ENCODE measurements around the gene BCAS3. TPM values are rescaled to one million over a fixed set of nuclear protein-coding genes. Genes with fewer than 3 reads are reported as not detected.

The BCAS3 gene
- total RNA-seq, 2 experiments from 2014 or later = 20.1 to 31.8 TPM

- POLR2A ChIA-PET = no interaction called here
- H3K4me3 Mint-ChIP-seq = no peak overlapping the region
- Histone ChIP-seq H3K27ac (ENCODE audit: low read depth in 1 of 2, low read length in 2 of 2) (no peak overlapping the region), H3K4me3 (ENCODE audit: low read length) (no peak overlapping the region), H3K27me3 (ENCODE audit: control insufficient read depth in 1 of 2, insufficient read depth in 2 of 2, low read length in 2 of 2) (no peaks in the 10 kb centered on the region), H3K4me1 (ENCODE audit: insufficient read depth, low read length) (no peaks in the 10 kb centered on the region), H3K9me3 (ENCODE audit: control insufficient read depth in 1 of 2, insufficient read depth in 1 of 2, low read length in 2 of 2) (no peaks in the 10 kb centered on the region), H3K36me3 (ENCODE audit: insufficient read depth, low read length) (no peaks in the 10 kb centered on the region)
- H3K36me3 Mint-ChIP-seq (ENCODE audit: low read depth) = no peaks in the 10 kb centered on the region
- CTCF ChIA-PET = no interaction called here
- no peak for DNase-seq
- H3K27ac Mint-ChIP-seq = no peak overlapping the region
- no peaks in the 10 kb centered on the region for H3K9me3 Mint-ChIP-seq
- intact Hi-C loops (cut with DNase I, micrococcal nuclease) = no loop called here
- H3K4me1 Mint-ChIP-seq (ENCODE audit: low read depth) = no peaks in the 10 kb centered on the region
- no peak for TF ChIP-seq CTCF (IDR thresholded peaks at IDR 0.05)
- ATAC-seq (ENCODE audit: poor library complexity) = no peak
- no peaks in the 10 kb centered on the region for H3K27me3 Mint-ChIP-seq
These were observed 636.9 kb downstream of the BCAS3 start for GRCh38 chr17:61314368-61315078.

- DNase-seq (no peak), ATAC-seq (ENCODE audit: poor library complexity) (no peak)
- Histone ChIP-seq H3K9me3 (ENCODE audit: control insufficient read depth in 1 of 2, insufficient read depth in 1 of 2, low read length in 2 of 2) (no peaks in the 10 kb centered on the region), H3K4me1 (ENCODE audit: insufficient read depth, low read length) (no peaks in the 10 kb centered on the region), H3K4me3 (ENCODE audit: low read length) (no peak overlapping the region), H3K27me3 (ENCODE audit: control insufficient read depth in 1 of 2, insufficient read depth in 2 of 2, low read length in 2 of 2) (no peaks in the 10 kb centered on the region), H3K36me3 (ENCODE audit: insufficient read depth, low read length) (no peaks in the 10 kb centered on the region), H3K27ac (ENCODE audit: low read depth in 1 of 2, low read length in 2 of 2) (no peak overlapping the region)
- ChIA-PET POLR2A (no interaction called here), CTCF (no interaction called here)
- H3K27ac Mint-ChIP-seq = no peak overlapping the region
- no peaks in the 10 kb centered on the region for H3K36me3 Mint-ChIP-seq (ENCODE audit: low read depth)
- intact Hi-C loops (cut with DNase I, micrococcal nuclease) = no loop called here
- no peak overlapping the region for H3K4me3 Mint-ChIP-seq
- no peaks in the 10 kb centered on the region for H3K9me3 Mint-ChIP-seq
- H3K27me3 Mint-ChIP-seq = no peaks in the 10 kb centered on the region
- H3K4me1 Mint-ChIP-seq (ENCODE audit: low read depth) = no peaks in the 10 kb centered on the region
- TF ChIP-seq CTCF (IDR thresholded peaks at IDR 0.05) = no peak
These were observed 639.0 kb downstream of the BCAS3 start for GRCh38 chr17:61316633-61317032.

GRCh38 chr17:61317779-61318178 is 640.1 kb downstream of the BCAS3 start:
- DNase-seq (no peak), ATAC-seq (ENCODE audit: poor library complexity) (no peak)
- Histone ChIP-seq H3K4me1 (ENCODE audit: insufficient read depth, low read length) (no peaks in the 10 kb centered on the region), H3K27me3 (ENCODE audit: control insufficient read depth in 1 of 2, insufficient read depth in 2 of 2, low read length in 2 of 2) (no peaks in the 10 kb centered on the region), H3K27ac (ENCODE audit: low read depth in 1 of 2, low read length in 2 of 2) (no peak overlapping the region), H3K9me3 (ENCODE audit: control insufficient read depth in 1 of 2, insufficient read depth in 1 of 2, low read length in 2 of 2) (no peaks in the 10 kb centered on the region), H3K36me3 (ENCODE audit: insufficient read depth, low read length) (no peaks in the 10 kb centered on the region), H3K4me3 (ENCODE audit: low read length) (no peak overlapping the region)
- intact Hi-C loops (cut with DNase I, micrococcal nuclease) = no loop called here
- Mint-ChIP-seq H3K27me3 (no peaks in the 10 kb centered on the region), H3K9me3 (no peaks in the 10 kb centered on the region), H3K4me3 (no peak overlapping the region), H3K4me1 (ENCODE audit: low read depth) (no peaks in the 10 kb centered on the region), H3K27ac (no peak overlapping the region), H3K36me3 (ENCODE audit: low read depth) (no peaks in the 10 kb centered on the region)
- ChIA-PET POLR2A (no interaction called here), CTCF (no interaction called here)
- no peak for TF ChIP-seq CTCF (IDR thresholded peaks at IDR 0.05)
